GM11168 (cell line): ENCODE results near the gene LRRC41.
"Not testable (repeated sequence)": the region's sequence is repeated elsewhere in the genome, so short reads cannot be mapped to it uniquely, and the experiment has no call there.

Experiments used
- in situ Hi-C: fragments of 300-500 bp; cut with MboI; formaldehyde crosslinking; loops from one replicate; pipeline ENCODE4 v1.12.0; 2022; ENCODE audit warnings: low sequenced_read_pairs; ENCODE audit not compliant: unreplicated experiment

The LRRC41 gene, protein sequence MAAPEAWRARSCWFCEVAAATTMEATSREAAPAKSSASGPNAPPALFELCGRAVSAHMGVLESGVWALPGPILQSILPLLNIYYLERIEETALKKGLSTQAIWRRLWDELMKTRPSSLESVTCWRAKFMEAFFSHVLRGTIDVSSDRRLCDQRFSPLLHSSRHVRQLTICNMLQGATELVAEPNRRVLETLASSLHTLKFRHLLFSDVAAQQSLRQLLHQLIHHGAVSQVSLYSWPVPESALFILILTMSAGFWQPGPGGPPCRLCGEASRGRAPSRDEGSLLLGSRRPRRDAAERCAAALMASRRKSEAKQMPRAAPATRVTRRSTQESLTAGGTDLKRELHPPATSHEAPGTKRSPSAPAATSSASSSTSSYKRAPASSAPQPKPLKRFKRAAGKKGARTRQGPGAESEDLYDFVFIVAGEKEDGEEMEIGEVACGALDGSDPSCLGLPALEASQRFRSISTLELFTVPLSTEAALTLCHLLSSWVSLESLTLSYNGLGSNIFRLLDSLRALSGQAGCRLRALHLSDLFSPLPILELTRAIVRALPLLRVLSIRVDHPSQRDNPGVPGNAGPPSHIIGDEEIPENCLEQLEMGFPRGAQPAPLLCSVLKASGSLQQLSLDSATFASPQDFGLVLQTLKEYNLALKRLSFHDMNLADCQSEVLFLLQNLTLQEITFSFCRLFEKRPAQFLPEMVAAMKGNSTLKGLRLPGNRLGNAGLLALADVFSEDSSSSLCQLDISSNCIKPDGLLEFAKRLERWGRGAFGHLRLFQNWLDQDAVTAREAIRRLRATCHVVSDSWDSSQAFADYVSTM

GRCh38 chr1:46303038-46303871, at the start of gene LRRC41, which contains the start of gene UQCRH:
Gene LRRC41, minus strand, starts transcription at chr1:46303616. Its CDS starts 294 bp downstream, at chr1:46303322.
Gene UQCRH, plus strand, starts transcription at chr1:46303698. Its CDS starts 69 bp downstream, at chr1:46303767.
- in situ Hi-C loops = no loop called here

GRCh38 chr1:46352363-46352762, 48.9 kb upstream of the LRRC41 start:
- in situ Hi-C loops = no loop called here

DNA sequence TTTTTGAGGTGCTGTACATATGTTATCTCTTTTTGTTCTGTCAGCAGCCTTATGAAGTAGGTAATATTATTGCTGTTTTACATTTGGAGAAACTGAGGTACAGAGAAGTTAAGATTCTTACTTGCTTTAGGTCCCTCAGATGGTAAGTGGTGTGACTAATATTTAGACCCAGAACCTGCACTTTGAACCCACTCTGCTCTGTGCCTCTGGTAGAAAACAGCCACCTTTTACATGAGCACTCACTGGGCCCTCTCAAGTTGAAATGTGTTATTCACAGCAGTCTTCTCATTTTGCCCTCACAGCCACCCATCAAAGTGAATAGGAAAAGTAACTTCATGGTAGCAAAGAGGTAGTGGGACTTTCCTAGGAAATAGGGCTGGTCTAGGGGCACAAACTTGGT, 41.9 kb upstream of the LRRC41 start:
- in situ Hi-C loops = no loop called here

- in situ Hi-C loops = no loop called here
Measured at GRCh38 chr1:46344481-46344880, 41.1 kb upstream of the LRRC41 start.

DNA sequence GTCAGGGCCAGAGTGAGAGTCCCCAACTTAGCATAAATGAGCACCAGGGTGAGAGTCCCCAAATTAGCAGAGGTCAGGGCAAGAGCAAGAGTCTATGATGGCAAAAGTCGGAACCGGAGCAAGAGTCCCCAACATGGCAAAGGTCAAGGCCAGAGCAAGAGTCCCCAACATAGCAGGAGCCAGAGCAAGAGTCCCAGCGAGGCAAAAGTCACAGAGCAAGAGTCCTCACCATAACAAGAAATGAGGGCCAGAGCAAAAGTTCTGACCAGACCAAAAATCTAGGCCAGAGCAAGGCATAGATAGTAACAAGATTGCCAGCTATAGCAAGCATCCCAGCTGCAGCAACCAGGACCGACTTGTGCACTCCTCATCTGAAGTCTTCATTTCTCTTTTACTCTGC, 40.3 kb upstream of the LRRC41 start:
- in situ Hi-C loops = no loop called here

DNA sequence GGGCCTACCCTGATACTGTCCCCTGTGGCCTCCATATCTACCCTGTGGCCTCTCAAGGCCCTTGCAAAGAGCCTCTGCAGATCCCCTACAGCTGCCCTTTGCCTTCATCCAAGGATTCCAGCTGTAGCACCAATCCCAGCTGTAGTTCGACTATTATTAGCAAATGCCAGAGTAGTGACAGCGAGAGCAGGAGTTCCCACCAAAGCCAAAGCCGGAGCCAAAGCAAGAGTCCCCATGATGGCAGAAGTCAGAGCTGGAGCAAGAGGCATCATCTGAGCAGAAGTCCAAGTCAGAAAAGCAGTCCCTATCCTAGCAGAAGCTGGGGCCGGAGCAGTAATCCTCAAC, 39.9 kb upstream of the LRRC41 start:
- in situ Hi-C loops = no loop called here

DNA sequence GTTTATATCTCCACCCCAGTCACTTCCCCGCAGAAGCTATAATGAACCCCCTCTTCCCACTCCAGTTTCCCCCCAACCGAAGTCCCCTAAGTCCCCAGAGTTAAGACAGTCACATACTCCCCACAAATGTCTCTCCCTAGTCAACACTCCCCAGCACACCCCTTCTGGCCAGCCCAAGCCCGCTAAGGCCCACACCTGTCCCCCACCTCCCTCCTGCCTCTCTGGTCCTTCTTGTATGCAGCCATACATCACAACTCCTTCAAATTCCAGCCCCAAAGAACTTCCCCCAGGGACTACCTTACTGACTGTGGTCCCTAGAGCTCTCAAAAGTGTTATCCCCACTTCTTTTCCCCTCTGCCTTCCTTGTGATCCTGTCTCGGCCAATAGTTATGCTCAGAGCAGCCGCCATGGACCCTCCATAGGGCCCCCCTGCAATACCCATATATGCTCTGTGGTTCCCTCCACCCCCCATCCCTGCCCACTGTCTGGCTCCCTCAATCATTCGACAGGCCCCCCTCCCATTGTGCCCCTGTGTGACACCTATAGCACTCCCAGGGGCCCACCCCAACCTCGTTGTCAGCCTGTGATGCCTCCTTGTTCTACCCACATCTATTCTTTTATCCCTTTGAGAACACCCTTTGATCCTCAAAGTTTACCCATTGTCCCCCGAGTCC, 39.4 kb upstream of the LRRC41 start:
- in situ Hi-C loops = no loop called here

- in situ Hi-C loops = no loop called here
Measured at GRCh38 chr1:46342084-46342656, 38.8 kb upstream of the LRRC41 start.

DNA sequence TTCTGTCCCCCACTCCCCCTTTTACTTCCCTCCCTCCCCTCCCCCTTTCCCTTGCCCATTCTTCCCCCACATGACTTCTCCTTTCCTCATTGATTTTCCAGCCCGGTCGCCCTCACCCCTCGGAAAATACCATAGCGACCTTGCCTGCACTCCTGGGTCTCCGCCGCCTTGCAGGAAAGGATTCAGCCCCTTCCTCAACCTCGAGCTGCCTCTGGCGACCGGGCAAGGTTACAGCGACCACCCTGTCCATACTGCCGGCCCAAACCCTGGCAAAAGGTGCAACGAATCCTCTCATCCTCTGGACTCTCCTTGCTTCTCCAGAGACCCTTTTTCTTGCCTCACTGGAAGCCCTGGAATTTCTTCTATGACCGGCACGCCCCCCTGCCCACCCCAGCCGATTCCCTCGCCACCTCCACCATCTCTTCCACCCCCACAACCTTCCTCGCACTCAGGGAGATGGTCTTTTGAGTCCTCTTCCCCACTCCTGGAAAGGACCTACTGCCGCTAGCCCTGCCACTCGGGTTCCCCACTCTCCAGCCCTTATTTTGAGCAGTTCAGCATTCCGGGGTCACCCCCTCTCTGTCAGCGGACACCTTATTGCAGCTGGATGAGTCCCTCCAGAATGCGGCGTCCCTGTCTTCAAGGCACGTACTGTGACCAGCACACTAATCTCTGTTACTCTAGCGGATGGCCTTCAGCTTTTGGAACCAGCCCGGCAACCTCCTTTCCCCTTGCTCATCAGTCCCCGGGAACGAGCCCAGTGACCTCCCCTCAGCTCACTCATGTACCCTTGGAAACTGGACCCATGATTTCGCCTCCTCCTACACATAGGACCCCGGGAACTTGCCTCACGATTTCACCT, 38.0 kb upstream of the LRRC41 start:
- in situ Hi-C loops = no loop called here

- in situ Hi-C loops = no loop called here
Measured at GRCh38 chr1:46340404-46341221, 37.2 kb upstream of the LRRC41 start, which contains the start of gene NSUN4. Gene NSUN4, plus strand, starts transcription at chr1:46340807. Its CDS starts 20 bp downstream, at chr1:46340827.

GRCh38 chr1:46337409-46337808, 34.0 kb upstream of the LRRC41 start:
- in situ Hi-C loops = not testable (repeated sequence)

DNA sequence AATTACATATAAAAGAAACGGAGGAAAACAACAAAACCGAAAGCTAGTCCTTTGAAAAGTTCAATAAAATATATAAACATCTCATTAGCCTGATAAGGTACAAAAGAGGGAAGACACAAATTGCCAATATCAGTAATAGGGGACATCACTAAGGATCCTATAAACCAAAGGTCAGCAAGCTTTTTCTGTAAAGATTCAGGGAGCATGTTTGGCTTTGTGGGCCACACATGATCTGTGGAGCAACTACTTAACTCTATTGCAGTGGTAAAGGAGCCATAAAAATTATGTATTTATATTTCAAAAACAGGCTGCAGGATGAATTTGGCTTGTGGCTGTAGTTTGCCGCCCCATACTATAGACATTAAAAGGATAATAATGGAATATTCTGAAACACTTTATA, 31.7 kb upstream of the LRRC41 start:
- in situ Hi-C loops = no loop called here

DNA sequence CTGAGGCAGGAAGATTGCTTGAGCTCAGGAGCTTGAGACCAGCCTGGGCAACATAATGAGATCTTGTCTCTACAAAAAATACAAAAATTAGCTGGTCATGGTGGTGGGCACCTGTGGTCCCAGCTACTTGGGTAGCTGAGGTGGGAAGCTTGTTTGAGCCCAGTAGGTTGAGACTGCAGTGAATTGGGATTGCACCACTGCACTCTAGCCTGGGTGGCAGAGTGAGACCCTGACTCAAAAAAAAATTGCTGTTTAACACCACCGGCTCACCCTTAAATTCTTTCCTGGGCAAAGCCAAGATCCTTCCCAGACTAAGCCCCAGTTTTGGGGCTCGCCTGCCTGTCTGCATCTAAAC, 30.6 kb upstream of the LRRC41 start:
- in situ Hi-C loops = no loop called here

DNA sequence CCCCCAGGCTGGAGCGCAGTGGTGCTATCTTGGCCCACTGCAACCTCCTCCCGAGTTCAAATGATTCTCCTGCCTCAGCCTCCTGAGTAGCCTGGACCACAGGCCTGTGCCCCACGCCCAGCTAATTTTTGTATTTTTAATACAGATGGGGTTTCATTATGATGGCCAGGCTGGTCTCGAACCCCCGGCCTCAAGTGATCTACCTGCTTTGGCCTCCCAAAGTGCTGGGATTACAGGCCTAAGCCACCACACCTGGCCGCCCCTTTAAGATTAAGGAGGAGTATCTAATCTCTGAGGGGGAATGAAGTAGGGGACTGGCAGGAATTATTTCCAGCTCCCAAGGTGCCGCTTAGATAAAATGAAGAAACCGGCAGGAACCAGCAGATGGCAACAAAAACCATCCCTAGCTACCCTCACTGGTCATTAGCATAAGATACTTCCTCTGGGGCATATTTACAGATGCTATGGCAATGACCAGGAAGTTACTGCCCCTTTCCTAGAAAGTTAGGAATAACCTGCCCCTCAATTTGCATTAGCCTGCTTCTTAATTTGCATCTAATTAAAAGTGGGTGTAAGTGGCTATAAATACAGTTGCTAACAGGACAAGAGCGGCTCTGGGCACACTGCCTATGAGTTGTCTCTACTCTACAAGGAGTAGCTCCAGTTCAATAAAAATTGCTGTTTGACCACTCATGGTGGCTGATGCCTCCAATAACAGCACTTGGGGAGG, 30.0 kb upstream of the LRRC41 start:
- in situ Hi-C loops = no loop called here

DNA sequence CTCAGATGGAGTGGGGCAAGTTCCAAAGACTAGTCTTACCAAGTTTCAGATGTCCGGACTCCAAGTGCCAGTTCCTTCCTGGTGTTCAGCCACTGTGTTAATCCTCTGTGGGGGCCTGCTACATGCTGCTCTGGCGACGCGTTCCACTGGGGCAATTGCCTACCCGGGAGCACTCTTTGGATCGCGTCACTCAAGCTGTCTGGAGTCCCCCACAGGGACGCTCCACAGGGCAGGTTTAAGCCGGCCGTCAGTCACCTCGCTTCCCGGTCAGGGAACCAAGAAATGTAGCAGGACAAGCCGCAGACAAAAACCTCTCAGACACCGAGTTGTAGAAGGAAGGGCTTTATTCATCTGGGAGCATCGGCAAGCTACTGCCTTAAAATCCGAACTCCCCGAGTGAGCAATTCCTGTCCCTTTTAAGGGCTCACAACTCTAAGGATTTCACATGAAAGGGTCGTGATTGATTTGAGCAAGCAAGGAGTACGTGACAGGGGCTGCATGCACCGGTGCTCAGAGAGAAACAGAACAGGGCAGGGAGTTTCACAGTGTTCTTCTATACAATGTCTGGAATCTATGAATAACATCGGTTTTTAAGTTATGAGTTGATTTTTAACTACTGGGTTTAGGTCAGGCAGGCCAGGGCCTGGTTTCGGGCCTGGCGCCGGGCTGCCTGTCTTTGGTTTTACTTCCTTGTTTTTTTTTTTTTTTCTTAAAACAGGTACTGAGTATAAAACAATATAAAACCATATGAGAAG, 28.5 kb upstream of the LRRC41 start:
- in situ Hi-C loops = not testable (repeated sequence)

DNA sequence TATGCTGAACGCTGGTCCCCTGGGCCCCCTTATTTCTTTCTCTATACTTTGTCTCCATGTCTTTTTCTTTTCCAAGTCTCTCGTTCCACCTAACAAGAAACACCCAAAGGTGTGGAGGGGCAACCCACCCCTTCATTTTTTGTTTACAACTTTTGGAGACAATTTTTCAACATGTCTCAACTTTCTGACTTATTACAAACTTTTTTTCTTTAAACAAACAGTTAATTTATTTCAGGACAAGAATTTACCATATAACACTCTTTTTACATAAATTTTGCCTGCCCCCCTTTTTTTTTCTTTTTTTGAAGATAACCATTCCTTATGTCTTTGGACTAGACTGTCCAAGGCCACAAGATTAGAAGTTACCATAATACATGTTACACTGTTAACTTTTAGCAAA, 27.0 kb upstream of the LRRC41 start:
- in situ Hi-C loops = not testable (repeated sequence)

DNA sequence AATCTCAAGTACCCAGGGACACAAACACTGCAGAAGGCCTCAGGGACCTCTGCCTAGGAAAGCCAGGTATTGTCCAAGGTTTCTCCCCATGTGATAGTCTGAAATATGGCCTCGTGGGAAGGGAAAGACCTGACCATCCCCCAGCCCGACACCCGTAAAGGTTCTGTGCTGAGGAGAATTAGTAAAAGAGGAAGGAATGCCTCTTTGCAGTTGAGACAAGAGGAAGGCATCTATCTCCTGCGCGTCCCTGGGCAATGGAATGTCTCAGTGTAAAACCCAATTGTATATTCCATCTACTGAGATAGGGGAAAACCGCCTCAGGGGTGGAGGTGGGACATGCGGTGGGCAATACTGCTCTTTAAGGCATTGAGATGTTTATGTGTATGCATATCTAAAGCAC, 26.4 kb upstream of the LRRC41 start:
- in situ Hi-C loops = not testable (repeated sequence)
